ENCODE data around the gene GABRB1.

DNA sequence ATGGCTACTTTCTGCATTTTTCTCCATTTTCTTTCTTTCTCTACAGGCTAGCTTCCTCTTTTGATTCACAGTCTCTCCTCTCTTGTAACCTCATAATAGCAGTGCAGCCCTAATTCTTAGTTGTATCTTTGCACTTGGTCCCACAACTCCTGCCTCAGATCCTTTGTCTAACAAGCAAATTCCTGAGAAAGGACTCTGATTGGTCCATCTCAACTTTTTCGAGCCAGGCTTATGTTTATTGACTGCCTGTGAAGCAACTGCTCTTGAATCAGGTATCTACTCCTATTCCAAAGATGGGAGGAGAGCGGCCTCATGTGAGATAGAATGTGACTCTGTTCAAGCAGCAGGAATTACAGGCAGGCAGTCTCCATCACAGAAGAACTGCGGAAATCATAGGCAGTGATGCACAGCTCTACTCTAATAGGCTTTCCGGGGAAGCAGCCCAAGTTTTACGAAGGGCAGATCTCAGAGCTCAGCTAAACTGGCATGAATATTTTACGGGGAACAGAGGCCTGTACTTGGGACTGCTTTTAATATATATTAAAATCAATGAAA, 123.5 kb downstream of the GABRB1 start:
- TF ChIP-seq CTCF (IDR thresholded peaks at IDR 0.05; ENCODE audit: poor library complexity): no peak
- TF ChIP-seq EZH2phosphoT487 (IDR thresholded peaks at IDR 0.05; ENCODE audit: low read depth, severe bottlenecking, unreplicated experiment): no peak
